ENCODE results near the gene MOB2. TPM values are rescaled to one million over a fixed set of nuclear protein-coding genes. Genes with fewer than 3 reads are reported as not detected.

The MOB2 gene
- total RNA-seq, 4 donors from 2014 or later, result 24.5 to 59.9 (median 39.1) TPM

- TF ChIP-seq, protein P1, sequence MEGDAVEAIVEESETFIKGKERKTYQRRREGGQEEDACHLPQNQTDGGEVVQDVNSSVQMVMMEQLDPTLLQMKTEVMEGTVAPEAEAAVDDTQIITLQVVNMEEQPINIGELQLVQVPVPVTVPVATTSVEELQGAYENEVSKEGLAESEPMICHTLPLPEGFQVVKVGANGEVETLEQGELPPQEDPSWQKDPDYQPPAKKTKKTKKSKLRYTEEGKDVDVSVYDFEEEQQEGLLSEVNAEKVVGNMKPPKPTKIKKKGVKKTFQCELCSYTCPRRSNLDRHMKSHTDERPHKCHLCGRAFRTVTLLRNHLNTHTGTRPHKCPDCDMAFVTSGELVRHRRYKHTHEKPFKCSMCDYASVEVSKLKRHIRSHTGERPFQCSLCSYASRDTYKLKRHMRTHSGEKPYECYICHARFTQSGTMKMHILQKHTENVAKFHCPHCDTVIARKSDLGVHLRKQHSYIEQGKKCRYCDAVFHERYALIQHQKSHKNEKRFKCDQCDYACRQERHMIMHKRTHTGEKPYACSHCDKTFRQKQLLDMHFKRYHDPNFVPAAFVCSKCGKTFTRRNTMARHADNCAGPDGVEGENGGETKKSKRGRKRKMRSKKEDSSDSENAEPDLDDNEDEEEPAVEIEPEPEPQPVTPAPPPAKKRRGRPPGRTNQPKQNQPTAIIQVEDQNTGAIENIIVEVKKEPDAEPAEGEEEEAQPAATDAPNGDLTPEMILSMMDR (IDR thresholded peaks at IDR 0.05; ENCODE audit: low read depth), result no peak
Observed at GRCh38 chr11:1439341-1439740, 47.2 kb downstream of the MOB2 start.

DNA sequence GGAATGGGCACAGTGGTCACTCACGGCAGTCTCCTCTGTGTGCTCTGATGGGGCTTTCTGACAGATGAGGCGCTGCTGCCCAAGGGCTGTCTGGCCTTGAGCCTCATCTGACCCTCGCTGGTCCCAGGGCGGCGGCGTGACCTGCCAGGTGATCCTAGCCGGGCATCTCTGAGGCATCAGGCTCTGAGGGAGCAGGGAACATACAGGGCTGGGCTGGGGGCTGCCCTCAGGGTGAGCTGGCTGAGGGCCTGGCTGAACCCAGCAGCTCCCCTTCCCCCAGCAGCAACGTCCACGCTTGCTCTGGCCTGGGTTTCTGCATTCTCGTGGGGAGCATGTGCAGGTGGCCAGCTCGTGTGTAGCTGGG lies 47.6 kb downstream of the MOB2 start:
- TF ChIP-seq, protein P1 (IDR thresholded peaks at IDR 0.05; ENCODE audit: low read depth), result no peak

DNA sequence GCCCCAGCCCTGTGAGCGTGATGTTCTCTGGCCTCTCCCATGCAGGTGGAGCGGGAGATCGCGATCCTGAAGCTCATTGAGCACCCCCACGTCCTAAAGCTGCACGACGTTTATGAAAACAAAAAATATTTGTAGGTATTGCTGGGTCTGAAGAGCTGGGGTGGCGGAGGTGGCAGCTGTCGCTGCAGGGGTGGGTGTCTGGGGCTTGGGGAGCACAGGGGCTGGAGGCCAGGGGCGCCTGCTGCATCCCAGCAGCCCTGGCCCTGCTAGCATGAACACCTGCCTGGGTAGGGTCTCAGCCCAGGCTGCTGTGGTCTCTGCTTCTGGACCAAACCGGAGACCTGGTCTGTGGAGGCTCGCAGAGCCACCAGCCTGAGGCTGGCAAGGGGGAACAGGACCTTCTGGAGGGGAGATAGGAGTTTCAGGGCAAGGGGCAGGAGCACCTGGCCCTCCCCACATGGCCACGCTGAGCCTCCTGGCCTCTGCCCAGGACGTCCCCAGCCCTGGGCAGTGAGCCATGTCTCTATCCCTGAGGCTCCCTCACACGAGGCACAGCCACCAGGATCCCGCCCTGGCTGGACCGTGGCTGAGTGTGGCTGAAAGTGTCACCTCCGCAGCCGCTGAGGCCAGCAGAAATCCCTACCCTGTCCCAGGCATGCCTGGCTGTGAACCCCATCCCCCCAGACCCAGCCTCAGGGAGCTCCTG lies 48.2 kb downstream of the MOB2 start:
- TF ChIP-seq, protein P1 (IDR thresholded peaks at IDR 0.05; ENCODE audit: low read depth), result no peak

- TF ChIP-seq, protein P1 (IDR thresholded peaks at IDR 0.05; ENCODE audit: low read depth), result no peak
Observed at GRCh38 chr11:1437500-1437899, 49.1 kb downstream of the MOB2 start.

DNA sequence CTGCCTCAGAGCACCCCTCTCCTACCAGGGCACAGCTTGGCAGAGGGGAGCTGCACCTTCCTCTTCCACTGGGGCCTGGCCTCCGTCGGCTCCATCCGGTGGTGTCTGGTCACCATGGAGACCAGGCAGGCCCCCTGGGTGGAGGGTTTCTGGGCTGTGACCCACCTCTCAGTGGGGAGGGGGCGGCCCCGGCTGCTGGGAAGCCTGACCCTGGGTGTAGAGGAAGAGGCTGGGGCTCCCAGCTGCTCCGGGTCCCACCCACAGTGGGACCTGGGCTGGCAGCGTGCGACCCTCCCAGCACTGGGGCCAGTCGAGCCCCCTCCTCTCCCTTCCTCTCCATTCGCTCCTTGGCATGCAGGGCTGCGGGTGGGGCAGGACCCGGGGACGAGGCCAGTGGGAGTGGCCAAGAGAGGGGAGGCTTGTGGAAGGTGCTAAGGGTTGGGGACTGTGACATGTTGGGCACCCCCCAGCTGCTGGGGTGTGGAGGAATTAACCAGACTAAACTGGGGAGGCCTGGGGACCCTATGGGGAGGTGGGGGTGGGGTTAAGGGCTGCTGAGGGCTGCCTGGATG lies 50.0 kb downstream of the MOB2 start:
- TF ChIP-seq, protein P1 (IDR thresholded peaks at IDR 0.05; ENCODE audit: low read depth), result no peak

GRCh38 chr11:1435820-1436467 lies 50.6 kb downstream of the MOB2 start:
- TF ChIP-seq, protein P1 (IDR thresholded peaks at IDR 0.05; ENCODE audit: low read depth), result no peak

DNA sequence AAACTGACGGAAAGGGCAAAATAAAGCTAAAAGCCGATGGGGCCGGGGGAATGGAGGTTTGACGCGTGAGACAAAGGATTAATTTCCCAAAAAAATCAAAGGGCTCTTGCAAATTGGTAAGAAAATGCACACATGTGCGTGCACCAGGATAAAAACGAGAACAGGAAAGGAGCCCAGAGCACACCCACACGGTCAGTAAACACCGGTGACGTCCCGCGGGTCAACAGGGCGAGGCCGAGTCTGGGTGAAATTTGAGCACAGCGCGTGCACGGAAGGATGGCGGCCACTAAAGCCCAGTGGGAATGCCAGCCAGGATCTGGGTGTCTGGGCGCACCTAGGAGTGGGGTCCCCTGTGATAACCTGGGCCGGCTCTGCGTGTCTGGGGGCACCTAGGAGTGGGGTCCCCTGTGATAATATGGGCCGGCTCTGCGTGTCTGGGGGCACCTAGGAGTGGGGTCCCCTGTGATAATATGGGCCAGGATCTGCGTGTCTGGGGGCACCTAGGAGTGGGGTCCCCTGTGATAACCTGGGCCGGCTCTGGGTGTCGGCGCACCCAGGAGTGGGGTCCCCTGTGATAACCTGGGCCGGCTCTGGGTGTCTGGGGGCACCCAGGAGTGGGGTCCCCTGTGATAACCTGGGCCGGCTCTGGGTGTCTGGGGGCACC lies 52.5 kb downstream of the MOB2 start:
- TF ChIP-seq, protein P1 (IDR thresholded peaks at IDR 0.05; ENCODE audit: low read depth), result no peak

Measured in subcutaneous adipose tissue (tissue), 4 donors.